Measurements from ENCODE around the gene HOXA11.
A peak's percentile ranks its signal among the peaks of the same experiment; 100 is the strongest.

Gene HOXA11

GRCh38 chr7:27179503-27180430 is 5.3 kb downstream of the HOXA11 start:
- peak; percentile 69 for DNase-seq

DNA sequence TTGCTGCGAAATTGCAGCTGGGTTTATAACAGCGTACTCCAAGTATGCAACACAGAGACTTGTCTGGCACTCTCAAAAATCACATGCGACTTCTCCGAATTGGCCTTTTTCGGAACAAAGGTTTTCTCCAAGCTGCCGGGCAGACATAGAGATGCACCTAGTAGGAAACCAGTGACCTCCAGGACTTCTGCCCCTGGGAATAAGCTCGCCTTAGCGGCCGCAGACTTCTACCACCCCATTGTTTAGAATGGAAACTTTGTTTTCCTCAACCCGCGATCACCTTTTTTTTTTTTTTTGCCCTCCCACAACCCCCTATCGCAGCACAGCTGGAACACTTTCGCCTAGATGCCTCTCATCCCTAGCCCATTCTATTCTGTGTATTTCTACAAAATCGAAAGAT is 6.0 kb downstream of the HOXA11 start:
- no peak for DNase-seq

DNA sequence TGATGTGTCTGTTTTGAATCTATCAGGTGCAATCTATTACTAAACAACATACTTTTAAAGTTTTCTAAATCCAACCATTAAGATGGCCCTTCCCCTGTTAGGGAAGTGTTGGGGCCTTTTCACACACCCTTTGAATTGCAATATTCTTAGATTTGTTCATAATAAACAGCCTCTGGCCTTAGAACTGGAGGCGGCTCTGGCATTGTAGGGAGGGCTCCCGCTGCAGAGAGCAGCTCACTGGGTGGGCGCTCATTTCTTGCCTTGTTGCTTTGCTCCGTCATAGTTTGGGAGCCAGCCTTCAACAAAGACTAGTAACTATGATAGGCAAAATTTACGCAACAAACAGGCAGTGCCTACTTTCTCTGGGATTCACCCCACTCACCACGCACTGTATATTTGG is 6.7 kb downstream of the HOXA11 start:
- DNase-seq = no peak

DNA sequence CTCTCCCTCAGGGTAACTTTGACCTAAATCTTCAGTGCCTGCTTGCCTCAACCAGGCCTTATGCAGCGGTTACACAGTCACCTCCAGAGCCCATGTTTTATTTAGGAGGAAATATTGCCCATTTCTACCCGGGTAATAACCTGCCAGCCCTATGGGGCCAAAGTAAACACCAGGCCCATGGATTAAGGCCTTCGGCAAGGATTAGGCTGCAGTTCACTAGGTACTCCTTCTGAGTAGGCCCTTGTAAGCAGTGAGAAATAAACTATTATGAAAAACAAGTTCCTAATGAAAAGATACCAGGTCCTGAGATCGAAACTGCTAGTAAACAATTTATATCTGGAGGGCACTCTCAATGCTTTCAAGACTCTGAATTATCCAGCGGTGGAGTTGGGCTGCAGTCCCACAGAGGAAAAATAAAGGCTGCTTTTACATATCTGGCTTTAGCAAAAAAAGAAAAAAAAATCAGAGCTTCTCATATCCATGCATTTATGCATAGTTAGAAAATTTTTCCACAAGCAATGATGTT is 7.2 kb downstream of the HOXA11 start:
- DNase-seq = no peak

DNA sequence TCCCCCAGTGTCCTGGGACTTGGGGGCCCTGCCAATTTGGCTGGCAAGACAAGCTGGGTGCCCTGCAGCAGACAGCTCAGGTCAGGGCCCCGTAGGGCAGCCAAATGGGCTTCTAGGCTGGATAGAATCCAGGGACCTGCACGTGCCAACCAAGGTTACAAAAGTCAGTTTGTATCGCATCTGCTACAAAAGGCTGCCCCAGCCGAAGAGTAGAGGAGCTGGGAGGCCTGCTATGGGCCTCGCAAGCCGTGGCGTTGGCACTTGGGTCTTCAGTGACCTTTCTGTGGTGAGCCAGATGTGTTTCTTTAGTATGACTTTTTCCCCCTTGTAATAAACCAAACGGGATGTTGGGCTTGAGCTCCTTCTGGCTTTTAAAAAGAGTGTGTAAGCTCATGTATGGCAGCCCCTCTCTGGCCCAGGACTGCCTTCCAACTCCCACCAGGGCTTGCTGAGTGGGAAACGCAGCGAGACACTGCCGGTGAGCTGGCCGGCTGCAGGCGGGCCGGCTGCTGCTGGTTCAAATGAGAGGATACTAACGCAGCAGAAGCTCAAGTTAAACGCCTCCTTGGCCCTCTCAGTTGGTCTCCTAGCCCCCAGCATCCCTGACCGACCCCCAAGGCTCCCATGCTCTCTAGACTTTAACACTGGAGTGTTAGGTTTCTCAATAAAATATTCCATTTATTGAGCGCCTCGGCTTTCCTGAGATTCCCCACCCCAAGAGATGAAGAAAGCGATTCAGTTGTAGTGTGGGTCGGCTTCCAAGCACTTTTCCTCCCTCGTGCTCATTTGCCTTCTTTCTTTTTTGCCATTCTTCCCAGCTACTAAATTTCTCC is 7.9 kb downstream of the HOXA11 start:
- no peak for DNase-seq

- no peak for DNase-seq
Observed at GRCh38 chr7:27176524-27176845, 8.5 kb downstream of the HOXA11 start.

- DNase-seq = no peak
Observed at GRCh38 chr7:27175626-27176523, 9.2 kb downstream of the HOXA11 start.

GRCh38 chr7:27174874-27175625 is 10.0 kb downstream of the HOXA11 start:
- no peak for DNase-seq

GRCh38 chr7:27173956-27174873 is 10.8 kb downstream of the HOXA11 start, which contains the start of gene HOXA10:
HOXA10 (minus strand) TSS chr7:27174320; CDS start chr7:27174306, 14 bp downstream.
- no peak for DNase-seq

DNA sequence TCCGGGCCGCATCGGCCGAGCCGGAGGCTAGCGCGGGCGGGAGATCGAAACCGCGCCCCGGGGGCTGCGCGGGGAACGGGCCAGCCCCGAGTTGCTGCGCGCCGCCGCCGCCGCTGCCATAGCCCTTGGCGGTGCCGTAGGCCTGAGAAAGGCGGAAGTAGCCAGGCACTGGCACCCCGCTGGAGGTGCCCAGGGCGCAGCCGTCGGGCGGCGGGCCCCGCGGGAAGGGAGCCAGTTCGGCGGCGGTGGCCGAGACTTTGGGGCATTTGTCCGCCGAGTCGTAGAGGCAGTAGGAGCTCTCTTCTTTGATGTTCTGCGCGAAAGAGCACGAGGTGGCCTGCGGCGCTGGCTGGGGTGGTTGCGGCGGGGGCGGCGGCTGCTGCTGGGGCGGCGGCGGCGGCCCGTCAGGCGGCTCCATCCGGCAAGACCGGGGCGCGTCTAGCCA is 11.5 kb downstream of the HOXA11 start:
- DNase-seq = no peak

- DNase-seq = no peak
Observed at GRCh38 chr7:27172823-27173510, 12.1 kb downstream of the HOXA11 start.

DNA sequence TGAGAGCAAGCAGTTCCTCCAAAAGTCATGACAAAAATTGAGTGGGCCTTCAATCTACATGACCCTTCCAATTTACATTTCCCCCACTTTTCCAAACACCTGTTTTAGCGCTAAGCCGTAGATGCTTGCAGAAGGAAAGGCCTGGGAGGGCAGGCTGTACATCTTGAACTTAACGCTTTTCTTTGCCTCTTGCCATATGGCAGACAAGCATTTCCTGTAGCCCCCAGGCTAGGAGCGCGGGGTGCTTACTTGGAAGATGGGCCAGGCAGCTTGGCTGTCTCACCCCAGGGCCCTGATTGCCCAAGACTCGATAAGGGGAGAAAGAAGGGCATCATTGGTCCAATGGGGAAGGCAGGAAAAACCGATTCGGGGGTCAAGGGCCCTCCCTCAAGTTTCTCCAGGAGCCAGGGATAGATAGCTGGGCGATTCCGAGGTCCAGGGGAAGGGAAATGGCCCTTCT is 12.7 kb downstream of the HOXA11 start:
- DNase-seq = no peak

GRCh38 chr7:27171637-27172314 is 13.3 kb downstream of the HOXA11 start:
- no peak for DNase-seq

DNA sequence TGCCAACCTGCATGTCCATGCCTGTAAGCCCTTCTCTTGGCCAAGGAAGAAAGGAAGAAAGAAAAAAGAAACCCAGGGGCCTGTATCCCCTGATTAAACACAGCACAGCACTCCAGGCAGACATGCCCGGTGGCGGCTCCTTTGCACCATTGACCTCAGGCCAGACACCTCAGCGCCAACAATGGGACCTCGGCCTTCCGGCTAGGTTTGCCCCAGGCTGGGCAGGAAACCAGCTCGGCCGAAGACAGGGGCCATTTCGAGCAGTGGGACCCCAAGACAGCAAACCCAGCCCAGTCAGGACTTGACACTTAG is 13.8 kb downstream of the HOXA11 start:
- no peak for DNase-seq

DNA sequence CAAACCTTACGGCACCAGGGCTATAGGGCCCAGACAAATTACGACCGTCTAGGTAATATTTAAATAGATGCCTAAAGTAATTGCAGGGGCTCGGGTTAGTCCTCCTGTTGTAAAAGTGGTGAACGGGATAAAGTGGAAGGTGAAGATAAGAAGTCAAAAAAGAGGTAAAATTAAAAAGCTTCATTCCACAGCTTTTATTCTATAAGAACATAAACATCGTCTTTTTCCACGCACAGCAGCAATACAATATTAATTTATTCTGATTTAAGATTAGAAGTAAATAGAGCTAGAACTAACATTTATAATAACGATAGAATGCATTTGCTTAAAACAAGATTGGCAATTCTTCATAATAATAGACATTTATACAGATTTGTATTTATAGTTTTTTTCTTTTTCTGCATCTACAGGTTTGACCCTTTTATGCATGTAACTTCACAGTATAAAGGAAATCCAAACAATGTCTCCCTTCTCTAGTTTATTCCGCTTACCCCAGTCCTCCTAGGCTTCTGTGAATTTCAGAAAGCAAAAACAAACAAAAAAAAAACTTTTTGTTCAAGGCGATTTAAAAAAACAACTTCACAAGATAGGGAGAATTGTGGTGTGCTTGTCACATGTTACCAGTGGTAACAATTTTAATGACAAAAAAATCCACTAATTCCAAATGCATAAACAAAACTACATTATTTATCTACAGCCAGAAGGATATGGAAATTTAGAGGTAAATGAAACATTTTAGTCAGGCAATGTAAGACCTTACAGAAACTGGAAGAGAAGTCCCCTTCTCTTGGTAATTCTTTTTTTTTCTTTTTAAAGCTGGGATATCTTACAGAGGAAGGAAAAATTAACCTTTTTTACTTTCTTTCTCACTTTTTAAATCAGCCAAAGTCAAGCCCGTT is 14.4 kb downstream of the HOXA11 start:
- no peak for DNase-seq

DNA sequence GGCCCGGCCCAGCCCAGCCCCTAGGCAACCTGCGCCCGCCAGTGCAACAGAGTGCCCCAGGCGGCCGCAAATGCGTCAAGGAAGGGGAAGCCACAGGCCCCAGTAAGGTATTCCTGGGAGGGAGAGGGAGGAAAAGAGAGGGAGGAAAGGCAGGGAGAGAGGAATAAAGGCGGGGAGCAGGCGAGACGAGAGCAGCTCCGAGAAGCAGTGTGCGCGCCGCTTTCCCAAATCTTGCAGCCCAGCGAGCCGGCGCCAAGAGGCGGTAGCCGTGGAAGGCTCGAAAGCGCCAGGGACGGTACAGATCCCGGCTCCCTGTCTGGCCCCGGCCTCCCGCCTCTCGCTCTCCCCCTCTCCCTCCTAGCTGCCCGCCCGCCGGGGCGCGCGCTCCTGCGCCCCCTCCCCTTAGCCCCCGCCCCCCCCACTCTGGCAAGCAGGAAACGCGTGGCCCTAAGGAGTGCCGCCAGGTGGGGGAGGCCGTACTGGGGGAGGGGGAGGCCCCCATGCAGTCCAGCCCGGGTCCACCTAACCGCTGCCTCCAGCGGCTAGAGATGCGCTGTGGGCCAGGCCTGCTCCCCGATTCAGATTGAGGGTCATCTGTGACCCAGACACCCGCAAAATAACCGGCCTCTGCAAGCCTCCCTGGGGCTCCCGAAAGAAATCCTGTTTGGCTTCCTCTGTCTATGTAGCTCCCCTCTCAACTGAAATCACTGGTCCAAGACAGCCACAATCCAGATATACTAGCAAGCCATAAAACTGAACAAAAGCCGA is 15.2 kb downstream of the HOXA11 start:
- no peak for DNase-seq

- no peak for DNase-seq
Observed at GRCh38 chr7:27168265-27168947, 16.6 kb downstream of the HOXA11 start.
